ENCODE measurements around the gene SETMAR.
"Not testable (repeated sequence)": the region's sequence is repeated elsewhere in the genome, so short reads cannot be mapped to it uniquely, and the experiment has no call there.

SETMAR gene

GRCh38 chr3:4313606-4314293 lies 10.6 kb downstream of the SETMAR start:
- DNase-seq: peak; percentile 15

- no peak for DNase-seq
These were observed 11.5 kb downstream of the SETMAR start for GRCh38 chr3:4314688-4315087.

DNA sequence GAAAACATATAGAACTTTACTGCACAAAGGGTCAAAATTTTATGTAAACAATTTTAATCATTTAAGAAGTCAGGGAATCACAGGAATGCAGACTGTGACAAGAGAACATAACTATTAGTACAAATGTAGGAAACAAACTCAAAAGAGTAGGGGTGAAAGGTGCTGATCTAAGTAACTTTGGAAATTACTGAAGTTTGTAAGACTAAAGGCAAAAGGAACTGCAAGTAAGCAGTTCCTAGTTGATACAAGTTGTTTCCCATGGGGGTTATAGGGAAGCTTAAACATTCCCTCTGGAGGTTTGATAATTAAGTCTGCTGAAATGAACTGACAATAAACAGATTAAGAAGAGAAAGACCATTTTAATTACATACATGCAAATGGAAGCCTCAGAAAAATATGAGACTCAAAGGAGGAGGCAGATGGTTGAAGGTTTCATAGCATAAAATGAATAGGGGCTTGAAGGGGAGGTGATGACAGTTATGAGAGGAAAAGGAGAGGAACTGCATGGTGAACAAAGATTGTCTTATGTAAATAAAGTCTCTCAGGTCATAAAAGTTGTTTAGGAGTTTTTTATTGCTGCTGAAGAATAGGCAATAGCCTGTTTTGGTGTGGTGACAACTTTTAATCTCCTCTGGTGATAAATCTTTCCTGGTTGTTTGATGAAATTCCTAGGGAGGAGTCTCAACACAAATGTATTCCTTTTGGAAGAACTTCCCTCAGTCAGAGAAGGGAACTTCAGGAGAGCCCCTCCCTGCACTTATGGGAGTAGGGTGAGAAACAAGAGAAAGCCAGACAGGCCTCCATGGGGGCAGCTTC lies 17.1 kb downstream of the SETMAR start:
- no peak for DNase-seq

DNA sequence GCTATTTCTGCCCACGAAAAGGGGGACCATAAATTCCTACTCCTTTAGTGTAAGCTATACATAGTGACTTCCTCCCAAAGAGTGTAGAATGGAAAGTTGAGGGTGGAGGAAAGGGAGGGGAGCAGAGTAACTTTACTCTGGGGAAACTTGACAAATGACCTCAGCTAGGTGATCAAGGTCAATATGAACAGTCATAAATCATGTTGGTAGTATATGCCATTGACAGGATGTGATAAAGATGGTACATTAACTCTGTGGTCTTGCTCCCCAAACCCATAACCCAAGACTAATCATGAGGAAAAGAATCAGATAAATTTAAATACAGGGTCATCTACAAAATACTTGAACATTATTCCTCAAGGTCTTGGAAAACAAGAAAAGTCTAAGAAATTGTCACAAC lies 18.6 kb downstream of the SETMAR start:
- no peak for DNase-seq

DNA sequence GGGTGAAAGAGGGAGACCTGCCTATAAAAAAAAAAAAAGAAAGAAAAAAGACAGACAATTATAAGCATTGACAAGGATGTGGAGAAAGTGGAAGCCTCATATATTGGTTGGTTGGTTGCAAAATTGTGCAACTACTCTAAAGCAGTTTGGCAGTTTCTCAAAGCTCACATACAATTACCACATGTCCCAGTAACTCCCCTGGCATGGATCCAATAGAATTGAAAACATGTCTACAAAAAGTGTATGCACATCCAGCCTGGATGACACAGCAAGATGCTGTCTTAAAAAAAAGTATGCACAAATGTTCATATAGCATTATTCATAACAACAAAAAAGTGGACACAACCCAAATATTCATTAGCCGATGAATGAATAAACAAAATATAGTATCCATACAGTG lies 19.5 kb downstream of the SETMAR start:
- peak; percentile 84 for DNase-seq

- DNase-seq: peak; percentile 47
These were observed 20.3 kb downstream of the SETMAR start for GRCh38 chr3:4323246-4324027.

- no peak for DNase-seq
These were observed 23.7 kb downstream of the SETMAR start for GRCh38 chr3:4326868-4327267.

DNA sequence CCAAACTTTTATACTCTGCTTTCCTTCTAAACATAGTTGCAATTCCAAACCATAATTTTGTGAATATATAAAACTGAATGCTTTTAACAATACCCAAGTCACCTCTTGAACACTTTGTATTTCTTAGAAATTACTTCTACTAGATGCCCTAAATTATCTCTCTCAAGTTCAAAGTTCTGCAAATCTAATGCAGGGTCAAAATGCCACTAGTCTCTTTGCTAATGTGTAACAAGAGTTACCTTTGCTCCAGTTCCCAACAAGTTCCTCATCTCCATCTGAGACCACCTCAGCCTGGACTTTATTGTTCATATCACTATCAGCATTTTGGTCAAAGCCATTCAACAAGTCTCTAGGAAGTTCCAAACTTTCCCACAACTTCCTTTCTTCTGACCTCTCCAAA lies 26.6 kb downstream of the SETMAR start:
- DNase-seq: not testable (repeated sequence)

- no peak for DNase-seq
These were observed 28.9 kb downstream of the SETMAR start for GRCh38 chr3:4332111-4332510.

- DNase-seq: no peak
These were observed 29.4 kb downstream of the SETMAR start for GRCh38 chr3:4332574-4332973.

- DNase-seq: no peak
These were observed 29.8 kb downstream of the SETMAR start for GRCh38 chr3:4332991-4333390.

DNA sequence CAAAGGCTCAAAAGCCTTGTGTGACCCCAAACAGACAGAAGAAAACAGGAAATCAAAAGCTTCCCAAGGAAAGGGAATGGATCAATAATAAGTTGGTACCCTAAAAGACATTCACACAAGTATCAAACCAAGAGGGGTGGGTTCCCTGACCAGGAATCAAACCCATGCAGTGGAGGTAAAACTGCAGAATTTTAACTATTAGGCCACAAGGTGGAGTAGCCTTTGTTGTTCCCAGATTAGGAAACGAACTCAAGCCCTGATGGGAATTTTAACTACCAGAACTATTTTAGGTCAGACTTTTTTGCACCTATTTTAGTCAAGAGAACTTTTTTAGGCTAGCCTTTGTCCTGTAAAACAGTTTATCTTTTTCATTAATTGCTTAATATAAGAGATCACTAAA lies 31.4 kb downstream of the SETMAR start:
- DNase-seq: no peak

- DNase-seq: no peak
These were observed 32.8 kb downstream of the SETMAR start for GRCh38 chr3:4335840-4336562.

DNA sequence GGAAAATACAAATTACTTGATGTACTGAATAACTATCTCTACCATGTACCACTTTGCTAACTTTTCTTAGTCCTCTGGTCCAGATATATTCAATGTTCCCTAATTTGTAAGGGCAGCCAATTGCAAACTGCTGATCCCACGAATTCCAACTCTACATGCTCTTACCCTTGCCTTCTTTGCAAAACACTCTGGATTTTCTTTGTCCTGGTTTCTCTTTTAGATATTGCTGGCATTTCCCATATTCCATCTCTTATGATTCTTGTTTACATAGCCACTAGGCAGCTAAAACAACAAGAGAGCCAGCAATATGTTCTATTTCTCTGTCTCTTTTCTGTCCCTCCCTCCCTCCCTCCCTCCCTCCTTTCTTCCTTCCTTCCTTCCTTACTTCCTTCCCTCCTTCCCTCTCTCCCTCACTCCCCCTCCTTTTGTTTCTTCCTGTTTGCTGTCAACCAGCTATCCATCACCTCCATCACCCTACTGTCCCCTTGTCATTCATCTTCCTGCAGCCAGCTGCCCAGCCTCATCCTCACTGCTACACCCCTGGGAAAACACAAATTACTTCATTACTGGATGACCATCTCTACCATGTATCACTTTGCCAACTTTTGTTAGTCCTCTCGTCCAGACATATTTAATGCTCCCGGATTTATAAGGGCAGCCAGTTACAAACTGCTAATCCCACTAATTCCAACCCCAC lies 33.8 kb downstream of the SETMAR start:
- no peak for DNase-seq

DNA sequence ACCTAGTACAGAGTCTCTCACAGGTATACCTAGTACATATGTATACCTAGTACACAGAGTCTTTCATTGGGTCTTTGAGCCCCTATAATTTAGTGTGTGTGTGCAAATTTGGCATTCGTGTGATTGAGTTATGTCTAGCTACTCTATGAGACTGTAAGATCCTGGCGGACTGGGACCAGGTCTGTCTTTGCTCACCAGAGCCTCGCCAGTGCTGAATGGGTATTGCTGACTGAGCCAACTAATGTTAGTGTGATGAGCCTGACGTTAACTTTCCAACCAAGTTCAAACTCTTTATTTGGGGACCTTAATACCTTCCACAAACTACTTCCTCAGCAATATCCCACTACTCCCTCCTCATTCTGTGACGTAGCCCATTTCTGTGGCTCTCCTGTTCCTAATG lies 35.6 kb downstream of the SETMAR start:
- DNase-seq: no peak

GRCh38 chr3:4340077-4340410 lies 36.9 kb downstream of the SETMAR start:
- DNase-seq: no peak

DNA sequence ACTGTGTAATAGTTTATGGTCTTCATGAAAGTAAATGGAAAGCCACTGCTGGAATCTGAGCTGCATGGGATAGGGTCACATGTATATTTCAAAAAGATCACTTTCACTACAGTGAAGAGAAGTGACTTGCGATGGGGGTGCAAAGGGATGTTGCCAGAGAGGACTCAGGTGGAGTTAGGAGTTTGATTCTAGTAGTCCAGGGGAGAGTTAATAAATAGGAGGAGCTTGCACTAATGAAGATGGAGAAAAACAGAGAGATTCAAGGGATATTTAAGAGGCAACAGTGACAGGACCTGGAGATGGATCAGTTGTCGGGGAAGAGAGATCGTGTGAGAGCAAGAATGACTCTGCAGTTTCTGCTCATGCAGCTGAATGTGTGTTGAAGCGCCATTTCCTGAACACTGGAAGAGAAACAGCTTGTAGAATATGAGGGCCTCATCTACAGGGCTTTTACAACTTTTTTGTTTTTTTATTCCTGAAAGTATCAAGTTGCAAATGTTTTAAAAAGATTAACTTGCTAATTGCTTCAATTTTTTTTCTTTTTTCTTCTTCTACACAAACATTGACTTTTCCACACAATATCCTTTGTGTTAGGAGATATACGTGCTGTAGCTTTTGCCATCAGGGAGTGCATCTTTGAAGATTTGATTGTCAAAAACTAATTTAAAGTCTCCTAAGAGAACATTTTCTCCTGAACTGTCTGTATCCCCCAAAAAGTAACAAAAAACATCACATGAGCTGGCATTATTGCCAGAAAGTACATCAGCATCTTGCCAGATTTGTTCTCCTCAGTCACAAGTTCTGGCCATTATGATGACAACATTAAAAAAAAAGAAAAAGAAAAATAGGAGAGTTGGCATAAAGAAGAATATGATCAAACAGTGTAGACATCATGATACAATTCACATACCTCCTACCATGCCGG lies 37.5 kb downstream of the SETMAR start:
- DNase-seq: no peak

- DNase-seq: no peak
These were observed 38.1 kb downstream of the SETMAR start for GRCh38 chr3:4341336-4341675.

GRCh38 chr3:4343258-4343657 lies 40.1 kb downstream of the SETMAR start:
- DNase-seq: peak; percentile 37

GRCh38 chr3:4350789-4351163 lies 47.6 kb downstream of the SETMAR start:
- peak; percentile 65 for DNase-seq

DNA sequence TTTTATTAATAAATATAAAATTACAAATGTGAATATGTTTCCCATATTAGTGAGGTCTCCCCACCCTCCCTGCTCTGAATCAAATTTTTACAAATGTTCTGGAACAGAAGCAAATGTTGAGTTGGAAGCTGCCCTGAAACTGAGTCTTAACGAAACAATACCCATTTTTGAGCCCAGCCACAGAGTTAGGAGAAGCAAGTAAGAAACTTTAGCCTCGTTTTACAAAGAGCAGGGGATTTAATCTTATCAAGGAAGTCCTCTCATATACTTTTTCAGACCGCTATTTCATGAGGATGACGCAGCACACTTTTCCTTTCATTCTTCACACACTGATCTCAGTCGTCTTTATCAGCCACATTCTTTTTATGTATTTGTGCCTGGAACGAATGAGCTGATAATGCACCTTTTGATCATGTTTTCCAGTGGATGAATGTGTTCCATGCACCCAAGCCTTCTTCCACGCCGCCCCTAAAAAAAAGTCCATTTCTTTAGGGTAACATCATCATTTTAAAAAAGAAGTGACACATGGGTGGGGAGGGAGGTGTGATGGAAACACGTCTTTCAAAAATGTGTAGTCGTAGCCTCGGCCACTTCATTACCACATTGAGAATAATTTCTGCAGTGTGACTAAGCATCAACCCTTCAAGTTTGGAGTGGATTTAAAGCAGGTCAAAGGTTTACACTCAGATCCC lies 48.1 kb downstream of the SETMAR start:
- DNase-seq: no peak
